Gastroesophageal sphincter (tissue), 3 donors: Measurements from ENCODE around the gene EIF4E2.

Experiments
- POLR2AphosphoS5 ChIP-seq: sonication (generic); formaldehyde crosslinking; IDR thresholded peaks from one replicate; pipeline ENCODE4 v1.6.1; 2017; ENCODE audit warnings: antibody characterized with exemption
- TF ChIP-seq, protein P1 (sequence below), 4 experiments: fragments of 200-600 bp in 2 of 4; fragments of 450-650 bp in 2 of 4; sonication (generic) in 1 of 4; IDR thresholded peaks; one replicate each; pipeline ENCODE4 v1.5.1; 2017 to 2019; ENCODE audit warnings: antibody characterized with exemption in 4 of 4, mild to moderate bottlenecking in 2 of 4, moderate library complexity in 2 of 4

DNA sequence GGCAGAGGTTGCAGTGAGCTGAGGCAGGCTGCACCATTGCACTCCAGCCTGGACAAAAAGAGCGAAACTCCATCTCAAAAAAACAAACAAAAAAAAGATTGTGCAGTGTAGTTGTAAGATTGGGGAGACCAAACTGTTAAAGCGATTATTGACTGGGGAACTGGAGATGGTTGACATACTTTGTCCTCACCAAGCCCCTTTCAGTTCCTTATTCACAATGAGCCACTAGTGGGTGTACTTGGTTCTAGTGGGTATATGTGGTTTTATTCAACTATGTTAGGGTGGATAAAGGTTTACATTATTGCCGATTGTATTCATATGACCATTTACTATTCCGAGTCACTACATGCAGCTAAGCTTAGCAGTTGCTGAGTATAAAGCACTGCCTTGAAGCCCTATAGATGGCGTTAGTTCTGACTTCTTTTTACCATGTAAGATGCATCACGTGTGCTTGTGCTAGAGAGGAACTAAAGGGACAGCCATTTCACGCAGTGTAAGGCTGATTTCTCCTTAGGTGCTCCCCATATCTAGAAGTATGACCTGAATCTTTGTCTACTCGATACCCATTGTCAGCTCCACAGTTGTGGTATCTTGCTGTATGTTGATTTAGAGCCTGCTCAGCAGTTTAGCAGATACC lies 12.1 kb downstream of the EIF4E2 start:
- TF ChIP-seq POLR2AphosphoS5 = no peak
- TF ChIP-seq, protein P1, sequence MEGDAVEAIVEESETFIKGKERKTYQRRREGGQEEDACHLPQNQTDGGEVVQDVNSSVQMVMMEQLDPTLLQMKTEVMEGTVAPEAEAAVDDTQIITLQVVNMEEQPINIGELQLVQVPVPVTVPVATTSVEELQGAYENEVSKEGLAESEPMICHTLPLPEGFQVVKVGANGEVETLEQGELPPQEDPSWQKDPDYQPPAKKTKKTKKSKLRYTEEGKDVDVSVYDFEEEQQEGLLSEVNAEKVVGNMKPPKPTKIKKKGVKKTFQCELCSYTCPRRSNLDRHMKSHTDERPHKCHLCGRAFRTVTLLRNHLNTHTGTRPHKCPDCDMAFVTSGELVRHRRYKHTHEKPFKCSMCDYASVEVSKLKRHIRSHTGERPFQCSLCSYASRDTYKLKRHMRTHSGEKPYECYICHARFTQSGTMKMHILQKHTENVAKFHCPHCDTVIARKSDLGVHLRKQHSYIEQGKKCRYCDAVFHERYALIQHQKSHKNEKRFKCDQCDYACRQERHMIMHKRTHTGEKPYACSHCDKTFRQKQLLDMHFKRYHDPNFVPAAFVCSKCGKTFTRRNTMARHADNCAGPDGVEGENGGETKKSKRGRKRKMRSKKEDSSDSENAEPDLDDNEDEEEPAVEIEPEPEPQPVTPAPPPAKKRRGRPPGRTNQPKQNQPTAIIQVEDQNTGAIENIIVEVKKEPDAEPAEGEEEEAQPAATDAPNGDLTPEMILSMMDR (IDR thresholded peaks at IDR 0.05) = no peak
